Ovary (tissue), 10 donors: ENCODE results near the gene GCSH. TPM values are rescaled to one million over a fixed set of nuclear protein-coding genes. Genes with fewer than 3 reads are reported as not detected.

Source experiments
- DNase-seq, 5 donors: peaks; one replicate each; pipeline ENCODE4 v3.0.0-alpha.2; 2019 to 2020
- H3K27ac ChIP-seq, 2 donors: fragments of 200-600 bp; one replicate each; pipeline versions ENCODE4 v1.5.1 to v1.8.0; 2019 to 2022
- H3K27me3 ChIP-seq: fragments of 200-600 bp; one replicate; pipeline ENCODE4 v1.8.0; 2022
- H3K36me3 ChIP-seq: fragments of 200-600 bp; sonication (generic); one replicate; pipeline ENCODE4 v1.5.1; 2019
- H3K4me1 ChIP-seq: one replicate; pipeline ENCODE4 v1.8.1; 2013; ENCODE audit warnings: mild to moderate bottlenecking, moderate library complexity; ENCODE audit not compliant: insufficient read depth
- H3K4me3 ChIP-seq: fragments of 200-600 bp; sonication (generic); one replicate; pipeline ENCODE4 v1.5.1; 2017
- H3K9me3 ChIP-seq, 2 donors: fragments of 200-600 bp in 1 of 2; sonication (generic) in 1 of 2; one replicate each; pipeline versions ENCODE4 v1.5.1 to v1.8.1; 2013 to 2019; ENCODE audit warnings: mild to moderate bottlenecking in 1 of 2, moderate library complexity in 1 of 2
- EP300 ChIP-seq: sonication (generic); formaldehyde crosslinking; IDR thresholded peaks from one replicate; pipeline ENCODE4 v1.6.1; 2017; ENCODE audit warnings: antibody characterized with exemption
- POLR2A ChIP-seq: fragments of 450-650 bp; IDR thresholded peaks from one replicate; pipeline ENCODE4 v1.6.1; 2017; ENCODE audit warnings: antibody characterized with exemption, mild to moderate bottlenecking, moderate library complexity
- WGBS, 3 donors: extraction: QIAGEN DNeasy Blood & Tissue Kit in 1 of 3; methylation state at CpG; one replicate each; pipeline versions ENCODE4 v1.1.5 to v1.1.7; 2013 to 2017; 5-methylcytosine and 5-hydroxymethylcytosine counted together
- intact Hi-C, 4 donors: fragments of 100-400 bp; cut with DNase I; formaldehyde crosslinking; loops; one replicate each; pipeline versions ENCODE4 v1.11.0 to v1.15.1; 2022 to 2023
- long read RNA-seq, 3 donors: library from polyadenylated mRNA in 2 of 3; unstranded in 2 of 3; transcript quantifications; one replicate each; pipeline ENCODE4 v2.0.0 and lab custom pipeline, GENCODE V29; 2021 to 2026
- polyA plus RNA-seq, 2 donors: library from polyadenylated mRNA; stranded (reverse); fragments of 200-250 nt in 1 of 2; fragments of 350-450 nt in 1 of 2; fragmentation: Illumina TruSeq in 1 of 2; extraction: RNeasy Lipid Tissue Mini Kit (QIAGEN cat#74804) in 1 of 2; gene quantifications; one replicate each; pipeline ENCODE4 v1.2.3, GENCODE V29; 2013 to 2014
- total RNA-seq, 7 donors: library from RNA; depleted of rRNA in 2 of 7; stranded (reverse); fragments of >200 nt in 2 of 7; fragmentation: NEBNext Ultra II Directional in 3 of 7; extraction: Animal tissue kit (Norgen Biotek cat#: 25700) in 3 of 7; gene quantifications; one replicate each; pipeline versions ENCODE4 v1.1.0 to v1.2.4, GENCODE V29; 2016 to 2023
- TF ChIP-seq, protein P1 (sequence below), 3 donors: fragments of 450-650 bp in 2 of 3; fragments of 200-600 bp in 1 of 3; IDR thresholded peaks; one replicate each; pipeline versions ENCODE4 v1.5.1 to v1.8.0; 2016 to 2022; ENCODE audit warnings: antibody characterized with exemption in 3 of 3, mild to moderate bottlenecking in 1 of 3
- donor health status: DM: no; HTN: no; CAD: no; lungs with moderate emphysema.
- donor health status: DM: no; HTN: no; CAD: no.
- donor health status: Bipolar disorder and iron deficiency.
- donor health status: DM: yes; HTN: yes; CAD: no.
- donor health status: DM: no; HTN: no; CAD: no.
- donor health status: DM: yes; HTN: yes; CAD: no.

The GCSH gene
- total RNA-seq, result 10 to 100 TPM; 13.7 to 45.0 (median 26.2) TPM
- 10 to 100 TPM; 24.6 to 38.6 TPM for polyA plus RNA-seq
- long read RNA-seq, donor 1, transcript GCSH-201 (5 exons, 1,597 nt), result major isoform, 65 of 76 reads
- long read RNA-seq, donor 1, partial matches to known transcripts, result 2 of 76 reads
- long read RNA-seq, donor 1, other reads (novel, unspliced or antisense), result 2 of 76 reads
- long read RNA-seq, donor 2, transcript GCSH-201 (5 exons, 1,597 nt), result major isoform, 34 of 34 reads
- long read RNA-seq, donor 2, partial matches to known transcripts, result 0 of 34 reads
- long read RNA-seq, donor 2, other reads (novel, unspliced or antisense), result 0 of 34 reads
- long read RNA-seq, donor 3, transcript GCSH-201 (5 exons, 1,597 nt), result major isoform, 61 of 70 reads
- long read RNA-seq, donor 3, partial matches to known transcripts, result 0 of 70 reads
- long read RNA-seq, donor 3, other reads (novel, unspliced or antisense), result 3 of 70 reads

DNA sequence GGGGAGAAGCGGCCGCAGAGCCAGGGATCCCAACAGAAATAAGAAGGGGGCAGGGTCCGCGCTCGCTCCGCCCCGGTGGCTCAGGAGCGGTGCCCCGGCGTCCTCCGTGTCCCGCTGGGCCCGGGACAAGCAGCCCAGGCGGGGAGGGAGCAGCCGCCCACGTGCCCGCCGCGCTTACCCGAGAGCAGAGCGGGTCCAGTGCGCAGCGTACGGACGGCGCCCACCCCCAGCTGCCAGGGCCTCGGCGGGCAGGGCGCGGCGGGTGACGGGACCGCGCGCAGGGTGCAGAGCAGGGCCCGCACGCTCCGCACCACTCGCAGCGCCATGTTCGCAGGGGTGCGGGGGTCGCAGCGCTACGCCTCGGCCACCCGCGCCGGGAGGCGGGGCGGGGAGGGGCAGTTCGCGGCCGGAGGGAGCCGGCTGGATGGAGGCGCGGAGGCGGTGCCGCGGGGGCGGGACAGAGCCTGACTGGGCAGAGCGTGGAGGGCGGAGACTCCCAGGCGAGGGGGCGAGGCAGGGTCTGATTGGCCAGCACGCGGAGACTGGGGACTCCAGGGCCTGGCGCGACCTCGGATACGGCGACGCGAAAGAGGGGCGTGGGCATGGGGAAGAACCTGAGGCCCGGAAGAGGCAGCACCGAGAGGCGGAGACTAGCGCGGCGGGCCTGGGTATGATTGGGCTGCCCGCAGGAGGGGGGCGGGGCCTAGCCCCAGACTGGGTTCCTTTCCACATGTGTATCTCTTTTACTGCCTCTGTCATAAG is at the start of gene GCSH:
GCSH (minus strand) TSS at position 443 of the 762 bp plus-strand sequence; CDS start at position 326, 117 bp downstream.
- peak; percentile 99 for DNase-seq
- WGBS, 3 donors, result 0 to 3% (median 0%) methylated on average over 21 to 78 of the region's 83 CpGs
- TF ChIP-seq EP300 (no peak), POLR2A (no peak)
- TF ChIP-seq, protein P1, sequence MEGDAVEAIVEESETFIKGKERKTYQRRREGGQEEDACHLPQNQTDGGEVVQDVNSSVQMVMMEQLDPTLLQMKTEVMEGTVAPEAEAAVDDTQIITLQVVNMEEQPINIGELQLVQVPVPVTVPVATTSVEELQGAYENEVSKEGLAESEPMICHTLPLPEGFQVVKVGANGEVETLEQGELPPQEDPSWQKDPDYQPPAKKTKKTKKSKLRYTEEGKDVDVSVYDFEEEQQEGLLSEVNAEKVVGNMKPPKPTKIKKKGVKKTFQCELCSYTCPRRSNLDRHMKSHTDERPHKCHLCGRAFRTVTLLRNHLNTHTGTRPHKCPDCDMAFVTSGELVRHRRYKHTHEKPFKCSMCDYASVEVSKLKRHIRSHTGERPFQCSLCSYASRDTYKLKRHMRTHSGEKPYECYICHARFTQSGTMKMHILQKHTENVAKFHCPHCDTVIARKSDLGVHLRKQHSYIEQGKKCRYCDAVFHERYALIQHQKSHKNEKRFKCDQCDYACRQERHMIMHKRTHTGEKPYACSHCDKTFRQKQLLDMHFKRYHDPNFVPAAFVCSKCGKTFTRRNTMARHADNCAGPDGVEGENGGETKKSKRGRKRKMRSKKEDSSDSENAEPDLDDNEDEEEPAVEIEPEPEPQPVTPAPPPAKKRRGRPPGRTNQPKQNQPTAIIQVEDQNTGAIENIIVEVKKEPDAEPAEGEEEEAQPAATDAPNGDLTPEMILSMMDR (IDR thresholded peaks at IDR 0.05), result no peak
- H3K9me3 ChIP-seq, result no peaks in the 10 kb centered on the region
- intact Hi-C loops, result loop anchor here in 1 of 4 donors (10.0 kb wide), 1 partner anchor 99 kb away; no protein-coding TSS in a partner anchor
- H3K27ac ChIP-seq, result peak within 1 kb of the TSS in 1 of 2 donors; percentile 78
- H3K4me1 ChIP-seq, result peaks cover 2% of the 10 kb centered on the region
- no peaks in the 10 kb centered on the region for H3K27me3 ChIP-seq
- no peaks in the 10 kb centered on the region for H3K36me3 ChIP-seq
- peak within 1 kb of the TSS; percentile 84 for H3K4me3 ChIP-seq

DNA sequence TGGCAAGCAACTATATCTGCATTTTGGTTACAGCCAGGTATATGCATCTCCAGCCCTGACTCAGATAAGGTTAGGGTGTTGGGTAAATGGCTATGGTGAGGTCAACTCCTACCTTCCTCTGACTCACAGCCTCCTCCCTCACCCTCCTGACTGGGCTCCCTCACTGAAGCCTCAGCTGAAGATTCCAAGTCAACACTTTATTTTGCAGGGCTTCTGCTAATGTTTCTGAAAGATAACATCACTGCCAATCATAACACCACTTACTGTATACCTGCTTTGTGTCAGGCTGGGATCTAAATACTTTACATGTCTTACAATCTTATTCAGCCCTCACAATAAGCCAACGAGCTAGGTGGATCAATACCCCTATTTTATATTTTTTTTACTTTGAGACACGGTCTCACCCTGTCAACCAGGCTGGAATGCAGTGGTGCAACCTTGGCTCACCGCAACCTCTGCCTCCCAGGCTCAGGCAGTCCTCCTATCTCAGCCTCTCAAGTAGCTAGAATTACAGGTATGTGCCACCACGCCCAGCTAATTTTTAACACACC is 47.8 kb upstream of the GCSH start:
- TF ChIP-seq POLR2A (no peak), EP300 (no peak)
- TF ChIP-seq, protein P1 (IDR thresholded peaks at IDR 0.05), result no peak
- Histone ChIP-seq H3K4me1 (no peaks in the 10 kb centered on the region), H3K36me3 (no peaks in the 10 kb centered on the region), H3K27ac (no peak overlapping the region), H3K4me3 (no peak overlapping the region), H3K27me3 (no peaks in the 10 kb centered on the region), H3K9me3 (no peaks in the 10 kb centered on the region)
- 74 to 80% (median 74%) methylated on average over 4 of the region's 4 CpGs for WGBS, 3 donors
- intact Hi-C loops, result no loop called here
- DNase-seq, result no peak

DNA sequence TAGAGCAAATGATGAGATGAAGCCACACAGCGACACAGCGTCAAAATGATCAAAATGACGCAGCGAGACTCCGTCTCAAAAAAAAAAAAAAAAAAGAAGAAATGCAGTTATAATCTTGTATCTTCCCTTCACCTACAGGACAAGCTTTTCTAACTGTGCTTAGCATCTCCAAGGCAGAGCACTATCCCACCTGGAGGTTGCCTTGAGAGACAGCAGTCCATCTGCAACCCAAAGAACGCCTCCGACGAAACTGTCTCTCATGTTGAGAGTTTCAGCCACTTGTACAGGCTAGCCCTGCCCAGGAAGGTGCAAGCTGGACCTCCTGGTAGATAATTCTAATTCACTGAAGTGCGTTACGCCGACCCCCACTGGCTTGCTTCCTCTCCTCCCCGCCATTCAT is 46.7 kb upstream of the GCSH start:
- 71 to 85% (median 79%) methylated on average over 12 of the region's 12 CpGs for WGBS, 3 donors
- DNase-seq, result no peak
- Histone ChIP-seq H3K36me3 (no peaks in the 10 kb centered on the region), H3K9me3 (no peaks in the 10 kb centered on the region), H3K27me3 (no peaks in the 10 kb centered on the region), H3K4me3 (no peak overlapping the region), H3K27ac (no peak overlapping the region), H3K4me1 (no peaks in the 10 kb centered on the region)
- intact Hi-C loops, result no loop called here
- TF ChIP-seq POLR2A, result no peak
- TF ChIP-seq, protein P1 (IDR thresholded peaks at IDR 0.05), result no peak
- no peak for TF ChIP-seq EP300

DNA sequence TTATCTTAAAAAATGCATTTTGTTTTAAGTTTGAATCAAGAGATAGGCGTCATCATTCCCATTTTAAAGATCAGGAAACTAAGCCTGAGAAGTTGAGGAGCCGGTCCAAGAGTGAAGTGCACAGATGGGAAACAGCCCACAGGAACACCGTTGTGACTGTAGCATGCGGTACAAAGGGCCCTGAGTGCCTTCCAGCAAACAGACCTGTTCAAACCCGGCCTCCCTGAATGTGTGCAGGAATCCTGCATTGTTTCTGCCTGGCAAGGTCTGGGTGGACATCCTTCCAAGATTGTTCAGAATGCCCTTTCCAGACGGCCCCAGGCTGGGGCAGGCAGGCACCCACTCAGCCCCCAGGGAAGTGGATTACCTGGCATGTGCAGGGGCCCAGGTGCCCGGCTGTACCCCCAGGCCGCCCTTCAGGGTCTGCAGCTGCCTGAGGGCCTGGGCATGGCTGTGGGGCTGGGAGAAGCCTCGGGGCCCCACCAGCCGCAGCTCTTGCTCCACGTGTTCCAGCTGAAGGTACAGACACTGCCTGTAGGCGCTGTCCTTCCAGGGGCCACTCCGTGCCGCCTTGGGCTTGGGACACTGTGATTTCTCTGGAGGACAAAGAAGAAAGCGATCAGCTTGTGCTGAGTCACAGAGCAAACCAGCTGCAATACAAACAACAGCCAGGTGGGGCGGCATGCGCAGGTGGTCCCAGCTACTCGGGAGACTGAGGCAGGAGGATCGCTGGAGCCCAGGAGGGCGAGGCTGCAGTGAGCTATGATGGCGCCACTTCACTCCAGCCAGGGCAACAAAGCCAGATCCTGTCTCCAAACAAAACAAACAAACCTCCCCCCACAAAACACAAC is 45.0 kb upstream of the GCSH start:
- no peaks in the 10 kb centered on the region for H3K36me3 ChIP-seq
- no peak overlapping the region for H3K4me3 ChIP-seq
- intact Hi-C loops, result no loop called here
- no peaks in the 10 kb centered on the region for H3K27me3 ChIP-seq
- H3K27ac ChIP-seq, result no peak overlapping the region
- H3K9me3 ChIP-seq, result no peaks in the 10 kb centered on the region
- TF ChIP-seq, protein P1 (IDR thresholded peaks at IDR 0.05), result no peak
- TF ChIP-seq EP300 (no peak), POLR2A (no peak)
- DNase-seq, result no peak
- WGBS, 3 donors, result 81 to 88% (median 86%) methylated on average over 19 to 21 of the region's 21 CpGs
- peaks cover 5% of the 10 kb centered on the region for H3K4me1 ChIP-seq
